ENCODE measurements around the gene BICDL2. TPM values are rescaled to one million over a fixed set of nuclear protein-coding genes. Genes with fewer than 3 reads are reported as not detected.

The BICDL2 gene
- not detected in 5 replicates for total RNA-seq (2022; extraction: Qiagen RNA extraction)

GRCh38 chr16:3036726-3037315 lies at the start of gene BICDL2:
BICDL2 (minus strand) TSS chr16:3036944; CDS start chr16:3035496, 1,448 bp downstream.

GRCh38 chr16:3065069-3065741 lies 28.5 kb upstream of the BICDL2 start, which contains the start of gene IL32:
IL32 (plus strand) TSS chr16:3065640; CDS start chr16:3065812, 172 bp downstream.

GRCh38 chr16:3045758-3046640 lies 9.3 kb upstream of the BICDL2 start, which contains the start of gene MMP25:
MMP25 (plus strand) TSS chr16:3046561; CDS start chr16:3046918, 357 bp downstream.

GRCh38 chr16:3023669-3024478 lies 12.9 kb downstream of the BICDL2 start, which contains the start of the genes HCFC1R1 and THOC6:
HCFC1R1 (minus strand) TSS chr16:3023942; CDS start chr16:3023941, 1 bp downstream.
THOC6 (plus strand) TSS chr16:3024035; CDS start chr16:3024327, 292 bp downstream.

GRCh38 chr16:3020247-3020603 lies 16.5 kb downstream of the BICDL2 start, which contains the start of gene TNFRSF12A:
TNFRSF12A (plus strand) TSS chr16:3020368; CDS start chr16:3020398, 30 bp downstream.

GRCh38 chr16:3017794-3018506 lies 18.8 kb downstream of the BICDL2 start, which contains the start of gene CLDN6:
CLDN6 (minus strand) TSS chr16:3018183; CDS start chr16:3016021, 2,162 bp downstream.

GRCh38 chr16:3012828-3013420 lies 23.8 kb downstream of the BICDL2 start, which contains the start of gene CLDN9:
CLDN9 (plus strand) TSS chr16:3012923; CDS start chr16:3013363, 440 bp downstream.

GRCh38 chr16:2980227-2981176 lies 56.2 kb downstream of the BICDL2 start, which contains the start of gene PKMYT1:
PKMYT1 (minus strand) TSS chr16:2980446; CDS start chr16:2979657, 789 bp downstream.

Other genes with a start within 250 kb of the BICDL2 start
- gene PRSS33, start 249.4 kb downstream of the BICDL2 start, total RNA-seq (2022; extraction: Qiagen RNA extraction), result not detected in 5 replicates
- gene PRSS41, start 238.5 kb downstream of the BICDL2 start, total RNA-seq (2022; extraction: Qiagen RNA extraction), result not detected in 5 replicates
- 0.14 to 0.35 TPM in 2 of 5 replicates, not detected in the others for gene PRSS21, start 219.7 kb downstream of the BICDL2 start, total RNA-seq (2022; extraction: Qiagen RNA extraction)
- 0.74 to 1.2 TPM (median 0.82 TPM) in 5 replicates for gene ZG16B, start 206.6 kb downstream of the BICDL2 start, total RNA-seq (2022; extraction: Qiagen RNA extraction)
- gene PRSS22, start 178.8 kb downstream of the BICDL2 start, total RNA-seq (2022; extraction: Qiagen RNA extraction), result 1.2 to 2.8 TPM (median 2.4 TPM) in 5 replicates
- gene FLYWCH2, start 153.7 kb downstream of the BICDL2 start, total RNA-seq (2022; extraction: Qiagen RNA extraction), result 47.2 to 60.5 TPM (median 56.0 TPM) in 5 replicates
- gene FLYWCH1, start 125.0 kb downstream of the BICDL2 start, total RNA-seq (2022; extraction: Qiagen RNA extraction), result 18.4 to 33.4 TPM (median 28.8 TPM) in 5 replicates
- 0.74 to 2.4 TPM (median 2.2 TPM) in 5 replicates for gene KREMEN2, start 72.7 kb downstream of the BICDL2 start, total RNA-seq (2022; extraction: Qiagen RNA extraction)
- gene PAQR4, start 67.6 kb downstream of the BICDL2 start, total RNA-seq (2022; extraction: Qiagen RNA extraction), result 29.3 to 49.0 TPM (median 45.3 TPM) in 5 replicates
- 58.3 to 101 TPM (median 92.1 TPM) in 5 replicates for gene PKMYT1, start 56.5 kb downstream of the BICDL2 start, total RNA-seq (2022; extraction: Qiagen RNA extraction)
- gene CLDN9, start 24.0 kb downstream of the BICDL2 start, total RNA-seq (2022; extraction: Qiagen RNA extraction), result 0.30 to 0.52 TPM (median 0.35 TPM) in 5 replicates
- gene CLDN6, start 18.8 kb downstream of the BICDL2 start, total RNA-seq (2022; extraction: Qiagen RNA extraction), result 0.30 to 0.53 TPM (median 0.35 TPM) in 5 replicates
- gene TNFRSF12A, start 16.6 kb downstream of the BICDL2 start, total RNA-seq (2022; extraction: Qiagen RNA extraction), result 461 to 723 TPM (median 621 TPM) in 5 replicates
- gene HCFC1R1, start 13.0 kb downstream of the BICDL2 start, total RNA-seq (2022; extraction: Qiagen RNA extraction), result 204 to 258 TPM (median 252 TPM) in 5 replicates
- 24.3 to 39.1 TPM (median 34.7 TPM) in 5 replicates for gene THOC6, start 12.9 kb downstream of the BICDL2 start, total RNA-seq (2022; extraction: Qiagen RNA extraction)
- 0.52 to 1.0 TPM (median 0.90 TPM) in 5 replicates for gene MMP25, start 9.6 kb upstream of the BICDL2 start, total RNA-seq (2022; extraction: Qiagen RNA extraction)
- gene IL32, start 28.7 kb upstream of the BICDL2 start, total RNA-seq (2022; extraction: Qiagen RNA extraction), result 22.4 to 40.0 TPM (median 27.1 TPM) in 5 replicates
- 0.03 to 0.05 TPM in 2 of 5 replicates, not detected in the others for gene ZSCAN10, start 62.4 kb upstream of the BICDL2 start, total RNA-seq (2022; extraction: Qiagen RNA extraction)
- 10.8 to 15.5 TPM (median 14.6 TPM) in 5 replicates for gene ZNF205, start 75.6 kb upstream of the BICDL2 start, total RNA-seq (2022; extraction: Qiagen RNA extraction)
- gene ZNF213, start 98.1 kb upstream of the BICDL2 start, total RNA-seq (2022; extraction: Qiagen RNA extraction), result 8.9 to 13.7 TPM (median 11.8 TPM) in 5 replicates
- gene OR1F1, start 151.3 kb upstream of the BICDL2 start, total RNA-seq (2022; extraction: Qiagen RNA extraction), result 0.24 to 0.60 TPM (median 0.40 TPM) in 5 replicates
- gene ZNF200, start 198.2 kb upstream of the BICDL2 start, total RNA-seq (2022; extraction: Qiagen RNA extraction), result 7.1 to 8.8 TPM (median 8.0 TPM) in 5 replicates
- not detected in 5 replicates for gene MEFV, start 219.7 kb upstream of the BICDL2 start, total RNA-seq (2022; extraction: Qiagen RNA extraction)
- 33.4 to 40.7 TPM (median 35.7 TPM) in 5 replicates for gene ZNF263, start 246.5 kb upstream of the BICDL2 start, total RNA-seq (2022; extraction: Qiagen RNA extraction)